GM23338 (cell line): ENCODE measurements around the gene OR8K1. TPM values are rescaled to one million over a fixed set of nuclear protein-coding genes. Genes with fewer than 3 reads are reported as not detected.

Experiments
- ATAC-seq: fragments of 200-7000 bp; cut with Tn5 transposase; 3 replicates; pipeline ENCODE4 v1.9.1; 2020
- DNase-seq: peaks from one replicate; pipeline ENCODE4 v3.0.0-alpha.2; 2015; ENCODE audit warnings: low spot score
- H2AFZ ChIP-seq: fragments of 200-600 bp; sonication (generic); 2 replicates; pipeline ENCODE4 v1.8.0; 2016; ENCODE audit warnings: antibody characterized with exemption, mild to moderate bottlenecking, moderate library complexity
- H3F3A ChIP-seq: fragments of 200-600 bp; sonication (generic); replicated peaks from 2 replicates; pipeline ENCODE4 v1.8.0; 2017; ENCODE audit warnings: antibody characterized with exemption, mixed run types, low read depth
- H3K27ac ChIP-seq: fragments of 200-600 bp; sonication (generic); 2 replicates; pipeline ENCODE4 v1.6.1; 2016; ENCODE audit warnings: low read depth
- H3K27me3 ChIP-seq: fragments of 200-600 bp; sonication (generic); 2 replicates; pipeline ENCODE4 v1.8.0; 2016; ENCODE audit warnings: mild to moderate bottlenecking, mixed run types, moderate library complexity; ENCODE audit not compliant: insufficient read depth
- H3K36me3 ChIP-seq: fragments of 200-600 bp; sonication (generic); 2 replicates; pipeline ENCODE4 v1.8.0; 2016; ENCODE audit warnings: mild to moderate bottlenecking; ENCODE audit not compliant: insufficient read depth
- H3K4me1 ChIP-seq: fragments of 200-600 bp; sonication (generic); 2 replicates; pipeline ENCODE4 v1.8.0; 2016; ENCODE audit warnings: mild to moderate bottlenecking, moderate library complexity; ENCODE audit not compliant: insufficient read depth
- H3K4me2 ChIP-seq: fragments of 200-600 bp; sonication (generic); 2 replicates; pipeline ENCODE4 v1.7.1; 2017; ENCODE audit warnings: mixed run types
- H3K4me3 ChIP-seq: fragments of 200-600 bp; sonication (generic); 2 replicates; pipeline ENCODE4 v1.6.1; 2016; ENCODE audit warnings: mixed run types
- H3K79me2 ChIP-seq: fragments of 200-600 bp; sonication (generic); replicated peaks from 2 replicates; pipeline ENCODE4 v1.8.0; 2017; ENCODE audit warnings: mild to moderate bottlenecking; ENCODE audit not compliant: insufficient read depth
- H3K9me2 ChIP-seq: fragments of 200-600 bp; sonication (generic); 2 replicates; pipeline ENCODE4 v1.8.0; 2017; ENCODE audit not compliant: insufficient read depth
- H4K20me1 ChIP-seq: fragments of 200-600 bp; sonication (generic); replicated peaks from 2 replicates; pipeline ENCODE4 v1.8.0; 2017; ENCODE audit warnings: mild to moderate bottlenecking; ENCODE audit not compliant: insufficient read depth
- H3K27ac Mint-ChIP-seq: 2 replicates; pipeline ENCODE4 v1.8.0; 2020; ENCODE audit warnings: inconsistent platforms, mild to moderate bottlenecking, moderate library complexity, mixed read lengths
- H3K27me3 Mint-ChIP-seq: 3 replicates; pipeline ENCODE4 v1.8.0; 2022; ENCODE audit warnings: low read depth, mild to moderate bottlenecking, moderate library complexity, mixed read lengths, inconsistent platforms; ENCODE audit not compliant: insufficient read depth, poor library complexity
- H3K36me3 Mint-ChIP-seq: 3 replicates; pipeline ENCODE4 v1.8.0; 2021; ENCODE audit warnings: low read depth, mild to moderate bottlenecking, inconsistent platforms, moderate library complexity, mixed read lengths
- H3K4me1 Mint-ChIP-seq: 3 replicates; pipeline ENCODE4 v1.8.0; 2020; ENCODE audit warnings: mild to moderate bottlenecking, inconsistent platforms, mixed read lengths
- H3K4me3 Mint-ChIP-seq: 3 replicates; pipeline ENCODE4 v1.8.0; 2021; ENCODE audit warnings: moderate library complexity, mild to moderate bottlenecking, inconsistent platforms, mixed read lengths
- H3K9me3 Mint-ChIP-seq: 3 replicates; pipeline ENCODE4 v1.8.0; 2020; ENCODE audit warnings: moderate library complexity, mild to moderate bottlenecking, inconsistent platforms, mixed read lengths
- CREB1 ChIP-seq: fragments of 250-450 bp; sonication (Bioruptor Pico); IDR thresholded peaks from 2 replicates; pipeline ENCODE4 v1.5.0; 2020; ENCODE audit warnings: low read depth, mild to moderate bottlenecking, moderate library complexity
- CTCF ChIP-seq, 2 experiments: fragments of 200-600 bp in 1 of 2; sonication (generic) in 1 of 2; conservative IDR thresholded peaks; 2 replicates each; pipeline versions ENCODE4 v1.5.1 to v1.6.1; 2016 to 2017; ENCODE audit warnings: antibody characterized with exemption in 2 of 2, low read depth in 2 of 2, mild to moderate bottlenecking in 2 of 2, moderate library complexity in 1 of 2
- ETS1 ChIP-seq: IDR thresholded peaks from 2 replicates; pipeline ENCODE4 v1.6.1; 2016; ENCODE audit warnings: antibody characterized with exemption
- EZH2phosphoT487 ChIP-seq: fragments of 200-600 bp; sonication (generic); IDR thresholded peaks from one replicate; pipeline ENCODE4 v1.8.1; 2018; ENCODE audit warnings: antibody characterized with exemption; ENCODE audit not compliant: unreplicated experiment
- ZNF331 ChIP-seq: fragments of 250-450 bp; sonication (Bioruptor Pico); IDR thresholded peaks from 2 replicates; pipeline ENCODE4 v1.5.0; 2020; ENCODE audit warnings: low read depth, mild to moderate bottlenecking, moderate library complexity
- polyA plus RNA-seq: library from polyadenylated mRNA; unstranded; fragments of >200 nt; fragmentation: Nextera tagmentation; extraction: Ambion mirVana; gene quantifications from 2 replicates; pipeline ENCODE4 v1.2.1, GENCODE V29; 2016
- total RNA-seq: library from RNA; depleted of rRNA; stranded (reverse); fragments of >200 nt; shearing (Covaris generic); gene quantifications from 2 replicates; pipeline ENCODE4 v1.2.3, GENCODE V29; 2014; rRNA removed

The OR8K1 gene
- total and polyA plus RNA-seq, 2 experiments from 2014 or later = not detected

GRCh38 chr11:56394381-56394780 lies 48.5 kb downstream of the OR8K1 start:
- no peaks in the 10 kb centered on the region for H3K36me3 Mint-ChIP-seq
- Histone ChIP-seq H3K4me3 (no peak overlapping the region), H3K79me2 (no peaks in the 10 kb centered on the region), H3K9me2 (no peaks in the 10 kb centered on the region), H3K27me3 (no peaks in the 10 kb centered on the region), H4K20me1 (no peaks in the 10 kb centered on the region), H2AFZ (no peak overlapping the region), H3K4me1 (no peaks in the 10 kb centered on the region), H3K36me3 (no peaks in the 10 kb centered on the region), H3F3A (no peaks in the 10 kb centered on the region), H3K27ac (no peak overlapping the region), H3K4me2 (no peak overlapping the region)
- H3K4me1 Mint-ChIP-seq = no peaks in the 10 kb centered on the region
- no peaks in the 10 kb centered on the region for H3K27me3 Mint-ChIP-seq
- ATAC-seq (no peak), DNase-seq (no peak)
- no peak for TF ChIP-seq ETS1
- TF ChIP-seq EZH2phosphoT487 = no peak
- TF ChIP-seq ZNF331 (CRISPR knock-in tag) = no peak
- no peak for TF ChIP-seq CREB1 (CRISPR knock-in tag)
- TF ChIP-seq CTCF (conservative IDR thresholded peaks at IDR 0.05; ENCODE audit: low read depth in 2 of 2) = no peak
- no peak overlapping the region for H3K4me3 Mint-ChIP-seq
- H3K9me3 Mint-ChIP-seq = no peaks in the 10 kb centered on the region
- H3K27ac Mint-ChIP-seq = no peak overlapping the region

GRCh38 chr11:56396047-56396446 lies 50.2 kb downstream of the OR8K1 start:
- TF ChIP-seq ZNF331 (CRISPR knock-in tag) (no peak), CTCF (conservative IDR thresholded peaks at IDR 0.05; ENCODE audit: low read depth in 2 of 2) (peak; percentile 55 to 56)
- no peaks in the 10 kb centered on the region for H3F3A ChIP-seq
- H3K4me1 Mint-ChIP-seq = no peaks in the 10 kb centered on the region
- H3K9me3 Mint-ChIP-seq = peaks cover under 1% of the 10 kb centered on the region; the same call in 1 of the 3 replicates
- no peak overlapping the region for H3K4me2 ChIP-seq
- H3K36me3 Mint-ChIP-seq = peaks cover 1% of the 10 kb centered on the region; the same call in 2 of the 3 replicates
- H3K4me3 ChIP-seq = no peak overlapping the region
- no peaks in the 10 kb centered on the region for H3K4me1 ChIP-seq
- no peak overlapping the region for H3K4me3 Mint-ChIP-seq
- no peak overlapping the region for H3K27ac Mint-ChIP-seq
- DNase-seq (peak; percentile 50), ATAC-seq (peak; percentile 73)
- H3K9me2 ChIP-seq = no peaks in the 10 kb centered on the region
- H3K36me3 ChIP-seq = no peaks in the 10 kb centered on the region
- H3K27me3 Mint-ChIP-seq = no peaks in the 10 kb centered on the region
- H3K27me3 ChIP-seq = no peaks in the 10 kb centered on the region
- no peak overlapping the region for H2AFZ ChIP-seq
- H4K20me1 ChIP-seq = no peaks in the 10 kb centered on the region
- no peaks in the 10 kb centered on the region for H3K79me2 ChIP-seq
- no peak overlapping the region for H3K27ac ChIP-seq

Other genes with a start within 250 kb of the OR8K1 start
- not detected in 2 replicates for gene OR8H2, start 242.4 kb upstream of the OR8K1 start, total RNA-seq
- not detected in 2 replicates for gene OR8H2, start 242.4 kb upstream of the OR8K1 start, polyA plus RNA-seq
- not detected in 2 replicates for gene OR8H3, start 223.7 kb upstream of the OR8K1 start, total RNA-seq
- gene OR8H3, start 223.7 kb upstream of the OR8K1 start, polyA plus RNA-seq = not detected in 2 replicates
- gene OR8J3, start 205.8 kb upstream of the OR8K1 start, total RNA-seq = not detected in 2 replicates
- gene OR8J3, start 205.8 kb upstream of the OR8K1 start, polyA plus RNA-seq = not detected in 2 replicates
- gene OR8K5, start 185.7 kb upstream of the OR8K1 start, total RNA-seq = not detected in 2 replicates
- gene OR8K5, start 185.7 kb upstream of the OR8K1 start, polyA plus RNA-seq = not detected in 2 replicates
- not detected in 2 replicates for gene OR5J2, start 169.4 kb upstream of the OR8K1 start, total RNA-seq
- not detected in 2 replicates for gene OR5J2, start 169.4 kb upstream of the OR8K1 start, polyA plus RNA-seq
- gene OR5T2, start 111.8 kb upstream of the OR8K1 start, total RNA-seq = not detected in 2 replicates
- gene OR5T2, start 111.8 kb upstream of the OR8K1 start, polyA plus RNA-seq = not detected in 2 replicates
- not detected in 2 replicates for gene OR5T3, start 93.8 kb upstream of the OR8K1 start, total RNA-seq
- gene OR5T3, start 93.8 kb upstream of the OR8K1 start, polyA plus RNA-seq = not detected in 2 replicates
- not detected in 2 replicates for gene OR5T1, start 71.9 kb upstream of the OR8K1 start, total RNA-seq
- not detected in 2 replicates for gene OR5T1, start 71.9 kb upstream of the OR8K1 start, polyA plus RNA-seq
- gene OR8H1, start 53.8 kb upstream of the OR8K1 start, total RNA-seq = not detected in 2 replicates
- gene OR8H1, start 53.8 kb upstream of the OR8K1 start, polyA plus RNA-seq = not detected in 2 replicates
- not detected in 2 replicates for gene OR8K3, start 30.9 kb upstream of the OR8K1 start, total RNA-seq
- gene OR8K3, start 30.9 kb upstream of the OR8K1 start, polyA plus RNA-seq = not detected in 2 replicates
- not detected in 2 replicates for gene OR8J1, start 8.3 kb downstream of the OR8K1 start, total RNA-seq
- gene OR8J1, start 8.3 kb downstream of the OR8K1 start, polyA plus RNA-seq = not detected in 2 replicates
- gene OR8U1, start 29.6 kb downstream of the OR8K1 start, total RNA-seq = not detected in 2 replicates
- not detected in 2 replicates for gene OR8U1, start 29.6 kb downstream of the OR8K1 start, polyA plus RNA-seq
- gene OR5AL1, start 66.7 kb downstream of the OR8K1 start, total RNA-seq = not detected in 2 replicates
- not detected in 2 replicates for gene OR5AL1, start 66.7 kb downstream of the OR8K1 start, polyA plus RNA-seq
- not detected in 2 replicates for gene OR5M3, start 127.3 kb downstream of the OR8K1 start, total RNA-seq
- gene OR5M3, start 127.3 kb downstream of the OR8K1 start, polyA plus RNA-seq = not detected in 2 replicates
- not detected in 2 replicates for gene OR5M8, start 145.3 kb downstream of the OR8K1 start, total RNA-seq
- gene OR5M8, start 145.3 kb downstream of the OR8K1 start, polyA plus RNA-seq = not detected in 2 replicates
- gene OR5M11, start 197.2 kb downstream of the OR8K1 start, total RNA-seq = not detected in 2 replicates
- gene OR5M11, start 197.2 kb downstream of the OR8K1 start, polyA plus RNA-seq = not detected in 2 replicates
- not detected in 2 replicates for gene OR5M10, start 231.7 kb downstream of the OR8K1 start, total RNA-seq
- not detected in 2 replicates for gene OR5M10, start 231.7 kb downstream of the OR8K1 start, polyA plus RNA-seq